GM21786 (cell line): ENCODE measurements around the gene CTPS2.
"Not testable (repeated sequence)": the region's sequence is repeated elsewhere in the genome, so short reads cannot be mapped to it uniquely, and the experiment has no call there.

Source experiments
- ATAC-seq: cut with Tn5 transposase; IDR thresholded peaks from one replicate; pipeline ENCODE4 v1.9.1; 2021; ENCODE audit not compliant: unreplicated experiment

Gene CTPS2

DNA sequence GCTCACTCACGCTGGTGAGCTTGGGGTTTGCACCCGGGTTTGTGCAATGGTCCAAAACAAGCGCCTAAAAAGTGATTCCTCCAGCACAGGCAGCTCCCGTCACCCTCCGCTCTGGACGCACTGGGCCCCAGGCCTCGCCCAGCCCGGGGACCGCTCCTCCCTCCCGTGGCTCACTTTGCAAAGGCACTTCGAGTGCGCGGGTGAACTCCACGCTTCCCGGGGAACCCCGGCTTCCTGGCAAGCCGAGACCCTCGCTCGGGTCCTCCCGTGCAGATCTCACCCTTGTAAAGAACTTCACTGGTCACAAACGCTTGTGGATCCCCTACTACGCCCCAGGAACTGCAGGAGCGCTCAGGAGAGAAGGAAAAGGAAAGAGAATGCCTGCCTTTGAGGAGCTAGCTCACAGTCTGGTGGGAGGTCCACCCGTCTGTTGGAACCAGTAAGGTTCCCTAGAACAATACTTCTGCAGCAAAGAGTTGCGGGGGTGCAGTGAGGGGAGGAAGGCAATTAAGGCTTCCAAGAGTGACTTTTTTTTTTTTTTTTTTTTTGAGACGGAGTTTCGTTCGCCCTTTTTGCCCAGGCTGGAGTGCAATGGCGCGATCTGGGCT, at the start of gene CTPS2:
CTPS2 (minus strand) TSS at position 122 of the 608 bp plus-strand sequence. CDS start 9,767 bp downstream, outside the sequence.
- ATAC-seq = peak; percentile 64

DNA sequence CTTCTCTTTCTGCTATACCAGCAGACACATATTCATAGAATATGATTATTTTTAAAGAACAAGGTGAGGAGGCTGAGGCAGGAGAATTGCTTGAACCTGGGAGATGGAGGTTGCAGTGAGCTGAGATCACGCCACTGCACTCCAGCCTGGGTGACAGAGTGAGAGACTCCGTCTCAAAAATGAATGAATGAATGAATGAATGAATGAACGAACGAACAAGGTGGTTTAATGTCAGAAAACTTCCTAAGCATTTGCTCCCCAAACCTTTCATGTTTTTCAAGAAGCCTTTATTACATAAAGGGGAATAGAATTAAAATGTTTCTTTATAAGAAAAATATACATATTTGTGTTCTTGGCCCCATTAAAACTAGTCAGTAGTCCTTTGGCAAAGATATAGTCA, 49.0 kb upstream of the CTPS2 start:
- ATAC-seq = not testable (repeated sequence)

DNA sequence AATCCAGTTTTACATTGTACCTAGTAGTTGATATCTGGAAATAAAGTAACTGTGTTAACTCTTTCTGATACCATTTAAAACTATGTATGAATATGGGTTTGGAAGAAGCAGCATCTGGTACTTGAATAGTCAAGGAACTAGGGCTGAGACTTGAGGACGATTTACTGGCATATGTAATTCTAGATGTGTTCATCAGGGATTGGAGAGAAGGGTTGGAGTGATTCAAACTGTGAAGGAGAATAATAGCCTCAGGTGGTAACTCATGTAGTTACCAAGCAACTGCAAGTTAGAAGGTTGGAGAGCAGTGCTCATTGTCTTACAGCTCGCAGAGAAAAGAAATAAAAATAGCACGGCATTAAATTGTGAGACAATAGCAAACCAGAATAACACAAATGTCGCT, 44.3 kb upstream of the CTPS2 start:
- no peak for ATAC-seq

GRCh38 chrX:16754019-16754418, 41.5 kb upstream of the CTPS2 start:
- ATAC-seq = no peak

GRCh38 chrX:16750136-16750535, 37.7 kb upstream of the CTPS2 start:
- no peak for ATAC-seq

GRCh38 chrX:16748425-16748824, 36.0 kb upstream of the CTPS2 start:
- no peak for ATAC-seq

DNA sequence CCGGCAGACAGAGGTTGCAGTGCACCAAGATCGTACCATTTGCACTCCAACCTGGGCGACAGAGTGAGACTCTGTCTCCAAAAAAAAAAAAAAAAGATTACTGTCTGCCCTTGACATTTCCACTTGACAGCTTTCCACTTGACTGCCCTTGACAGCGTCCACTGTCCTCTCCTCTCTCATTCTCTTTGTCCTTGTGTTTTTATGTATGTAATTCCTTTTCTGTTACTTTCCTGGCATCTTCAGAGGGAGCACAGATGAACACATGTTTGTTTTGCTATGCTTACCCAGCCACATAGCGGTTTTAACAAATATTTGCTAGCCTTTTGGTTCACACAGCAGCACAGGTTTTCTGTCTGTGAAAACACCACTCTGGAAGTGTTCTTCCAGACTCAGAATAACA, 33.2 kb upstream of the CTPS2 start:
- ATAC-seq = no peak

DNA sequence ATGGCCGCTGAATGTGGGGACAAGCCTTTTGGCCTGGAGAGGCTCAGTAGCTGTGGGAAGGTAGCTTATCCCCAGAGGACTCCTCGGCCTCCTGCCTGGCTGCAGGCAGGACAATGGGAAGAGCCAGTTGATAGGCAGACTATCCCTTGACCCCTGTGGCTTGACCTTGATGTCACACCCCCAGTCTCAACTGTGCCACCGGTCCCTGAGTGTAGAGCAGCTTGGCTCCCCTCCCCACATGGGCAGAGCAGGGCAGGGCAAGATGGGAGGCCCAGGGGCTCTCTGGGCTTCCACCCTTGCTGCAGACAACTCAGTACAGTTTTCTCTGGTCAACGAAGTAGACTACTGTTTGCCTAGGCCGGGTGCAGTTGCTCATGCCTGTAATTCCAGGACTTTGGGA, 32.6 kb upstream of the CTPS2 start:
- ATAC-seq = no peak

DNA sequence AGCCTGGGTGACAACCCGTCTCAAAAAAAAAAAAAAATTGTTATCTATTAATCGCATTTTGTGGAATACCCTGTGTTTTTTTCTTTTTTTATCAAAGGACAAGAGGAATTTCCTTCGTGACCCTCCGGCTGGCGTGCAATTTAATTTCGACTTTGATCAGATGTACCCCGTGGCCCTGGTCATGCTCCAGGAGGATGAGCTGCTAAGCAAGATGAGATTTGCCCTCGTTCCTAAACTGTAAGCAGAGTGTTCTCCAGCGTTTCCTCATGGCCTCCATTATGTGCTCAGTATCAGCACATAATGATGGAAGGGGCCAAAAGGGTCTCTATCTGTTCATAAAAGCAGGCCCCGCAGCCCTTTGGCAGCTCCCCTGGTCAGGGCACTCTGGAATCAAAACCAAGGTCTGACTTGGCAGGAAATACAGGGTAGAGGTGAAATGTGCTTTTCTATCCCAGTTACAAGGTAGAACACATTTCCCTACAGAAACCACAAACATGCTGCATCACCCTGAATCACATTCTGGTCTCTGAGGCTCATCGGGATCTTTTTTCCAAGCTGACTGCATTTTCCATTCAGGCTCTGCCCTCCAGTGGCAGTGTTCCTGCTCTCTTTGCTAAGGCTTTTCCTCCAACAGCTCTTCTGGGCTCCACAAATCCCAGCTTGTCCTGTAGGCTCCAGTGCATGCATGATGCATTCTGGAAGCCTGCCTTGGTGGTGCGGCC, 31.3 kb upstream of the CTPS2 start:
- no peak for ATAC-seq

- ATAC-seq = no peak
These were observed 27.1 kb upstream of the CTPS2 start for GRCh38 chrX:16739574-16739973.

GRCh38 chrX:16737024-16737423, 24.6 kb upstream of the CTPS2 start:
- ATAC-seq = no peak

DNA sequence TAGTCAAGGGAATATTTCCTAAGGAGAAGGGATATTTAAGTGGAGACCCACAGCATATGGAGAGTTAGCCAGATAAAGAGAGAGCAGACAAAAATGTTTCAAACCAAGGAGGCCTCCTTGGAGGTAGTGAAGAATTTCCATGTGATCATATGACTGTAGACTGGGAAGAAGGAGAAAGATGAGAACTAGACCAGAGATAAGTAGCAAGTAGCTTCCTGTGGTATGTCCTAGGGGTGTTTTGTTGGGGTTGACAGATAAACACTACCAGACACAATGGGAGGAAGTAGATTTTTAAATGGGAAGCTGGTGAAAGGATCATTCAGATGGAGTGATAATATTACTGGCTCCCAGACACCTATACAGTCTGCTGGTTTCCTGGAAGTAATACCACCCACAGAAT, 20.5 kb upstream of the CTPS2 start:
- no peak for ATAC-seq

DNA sequence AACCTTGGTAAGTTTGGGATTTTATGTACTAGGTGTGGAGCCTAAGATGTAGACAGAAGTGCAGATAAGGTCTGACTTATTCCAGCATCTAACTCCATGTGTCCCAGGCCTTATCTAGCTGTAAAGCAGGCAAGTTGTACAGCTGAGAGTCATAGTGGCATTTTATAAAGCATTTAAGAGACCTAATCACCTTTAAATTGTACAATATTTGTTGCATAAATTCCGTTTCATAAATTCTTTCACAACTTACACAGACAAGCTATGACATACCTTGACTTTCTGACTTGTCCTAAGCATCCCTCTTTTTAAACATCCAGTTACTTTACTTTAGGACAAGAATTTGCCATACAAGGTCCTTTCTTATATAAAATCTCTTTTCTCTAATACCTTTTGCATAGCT, 18.0 kb upstream of the CTPS2 start:
- ATAC-seq = no peak

DNA sequence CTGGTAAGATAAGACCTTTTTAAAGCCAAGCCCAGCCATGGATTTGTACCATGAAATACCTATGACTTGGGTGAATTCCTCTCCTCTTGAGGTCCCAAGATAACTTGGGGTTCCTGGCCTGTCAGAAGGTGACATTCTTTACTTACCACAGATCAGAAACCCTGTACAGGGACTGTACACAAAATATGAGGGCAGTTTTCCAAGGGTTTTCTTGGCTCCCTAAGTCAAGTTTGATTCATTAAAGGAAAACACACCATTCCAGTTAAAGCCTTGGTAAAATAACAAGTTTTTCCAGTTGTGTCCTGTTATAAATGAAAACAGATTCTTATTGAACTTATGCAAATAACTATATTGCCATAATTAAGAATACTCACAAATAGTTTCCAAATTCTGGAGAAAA, 15.2 kb upstream of the CTPS2 start:
- no peak for ATAC-seq

GRCh38 chrX:16726347-16726988, 14.0 kb upstream of the CTPS2 start:
- ATAC-seq = peak; percentile 82

- no peak for ATAC-seq
These were observed 12.6 kb upstream of the CTPS2 start for GRCh38 chrX:16725072-16725471.

DNA sequence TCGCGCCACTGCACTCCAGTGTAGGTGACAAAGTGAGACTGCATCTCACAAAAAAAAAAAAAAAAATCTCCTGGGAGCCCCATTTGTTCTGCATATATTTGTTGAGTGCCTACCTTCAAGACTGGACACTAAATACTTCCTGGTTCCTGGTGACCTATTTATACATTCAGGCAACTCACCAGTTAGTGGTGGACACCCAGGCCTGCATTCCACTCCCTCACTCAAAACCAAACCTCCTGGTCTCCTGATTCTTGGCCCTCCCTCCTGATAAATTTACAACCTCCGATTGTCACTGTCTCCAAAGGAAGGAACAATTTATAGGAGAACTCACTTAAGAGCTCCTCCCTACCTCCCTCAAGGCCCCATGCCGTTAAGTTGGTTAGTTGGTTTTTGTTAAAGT, 10.0 kb upstream of the CTPS2 start:
- ATAC-seq = no peak

DNA sequence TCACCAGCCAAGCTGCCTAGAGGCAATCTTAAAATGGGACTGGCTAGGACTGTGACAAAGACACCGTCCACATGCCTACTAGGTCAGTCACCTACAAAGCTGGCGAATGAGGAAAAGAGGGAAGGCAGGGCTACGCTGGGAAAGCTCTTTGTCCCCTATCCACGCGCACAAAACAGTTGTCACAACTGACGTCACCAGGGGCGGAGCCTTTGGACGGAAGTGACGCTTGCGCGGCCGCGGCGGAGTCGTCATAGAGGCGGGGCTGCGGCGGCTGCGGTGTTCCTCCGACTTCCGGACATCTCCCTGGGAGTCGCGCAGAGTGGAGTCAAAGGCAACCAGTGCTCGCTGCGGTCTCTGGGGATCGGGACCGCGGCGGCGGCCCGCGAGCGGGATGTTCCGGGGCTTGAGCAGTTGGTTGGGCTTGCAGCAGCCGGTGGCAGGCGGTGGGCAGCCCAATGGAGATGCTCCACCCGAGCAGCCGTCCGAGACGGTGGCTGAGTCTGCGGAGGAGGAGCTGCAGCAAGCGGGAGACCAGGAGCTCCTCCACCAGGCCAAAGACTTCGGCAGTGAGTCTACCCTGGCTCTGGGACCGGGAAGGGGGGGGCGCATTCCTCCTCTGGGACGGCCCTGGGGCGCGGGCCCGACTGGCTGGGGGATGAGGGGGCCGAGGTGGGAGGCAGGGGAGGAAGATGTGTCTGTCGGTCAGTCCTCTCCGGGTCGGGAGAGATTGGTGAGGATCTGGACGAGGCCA, 7.0 kb upstream of the CTPS2 start, which contains the start of gene SYAP1:
SYAP1 (plus strand) TSS at position 279 of the 751 bp plus-strand sequence; CDS start at position 392, 113 bp downstream.
- ATAC-seq = peak; percentile 99

GRCh38 chrX:16718824-16719333, 6.4 kb upstream of the CTPS2 start:
- ATAC-seq = peak; percentile 29

DNA sequence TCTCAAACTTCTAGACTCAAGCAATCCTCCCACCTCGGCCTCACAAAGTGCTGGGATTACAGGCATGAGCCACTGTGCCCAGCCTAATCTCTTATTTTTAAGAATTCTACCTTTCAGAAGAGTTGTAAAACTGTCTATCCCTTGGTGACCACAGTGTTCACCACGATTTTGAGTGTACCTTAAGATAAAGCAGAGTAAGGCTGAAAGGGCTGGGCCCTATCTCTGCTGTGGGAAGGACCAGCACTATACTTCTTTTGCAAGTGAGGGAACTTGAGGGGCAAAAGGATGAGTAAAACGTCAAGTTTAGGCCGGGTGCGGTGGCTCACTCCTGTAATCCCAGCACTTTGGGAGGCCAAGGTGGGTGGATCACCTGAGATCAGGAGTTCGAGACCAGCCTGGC, 4.0 kb upstream of the CTPS2 start:
- not testable (repeated sequence) for ATAC-seq

GRCh38 chrX:16715638-16716037, 3.2 kb upstream of the CTPS2 start:
- not testable (repeated sequence) for ATAC-seq
